ENCODE data around the gene COLEC11. TPM values are rescaled to one million over a fixed set of nuclear protein-coding genes. Genes with fewer than 3 reads are reported as not detected.

COLEC11 gene
- total and polyA plus RNA-seq, 9 of the 15 experiments (the other 6 are each of a cell fraction or from before 2014, with no cell fraction given) = 0.32 to 4.3 (median 1.8) TPM

- no TSS peak for BruUV-seq (replicated peaks)
- Histone ChIP-seq H3K27me3 (ENCODE audit: control insufficient read depth in 2 of 2, insufficient read depth in 2 of 2, low read length in 2 of 2) (peaks cover 63 to 89% of the 10 kb centered on the region in 2 experiments), H3K9ac (ENCODE audit: insufficient read depth in 1 of 2, low read depth in 2 of 2, low read length in 2 of 2) (no peak overlapping the region), H3K27ac (ENCODE audit: extremely low read depth, low read depth, low read length) (no peak overlapping the region), H3K36me3 (ENCODE audit: control insufficient read depth, insufficient read depth, low read length) (no peaks in the 10 kb centered on the region), H3K4me1 (replicated peaks in 1 of 2; ENCODE audit: control insufficient read depth in 2 of 2, insufficient read depth in 2 of 2, low read length in 2 of 2) (peaks cover 0 to 17% of the 10 kb centered on the region in 2 experiments; a peak in 2 of 5 replicates), H3K9me3 (replicated peaks; ENCODE audit: control insufficient read depth, insufficient read depth, low read depth, low read length) (0 out of 2 replicates have a peak, but pooled peaks cover 2% of the 10 kb centered on the region), H2AFZ (ENCODE audit: low read depth, low read length) (no peak overlapping the region), H3K4me3 (no peak overlapping the region), H4K20me1 (replicated peaks; ENCODE audit: control insufficient read depth, insufficient read depth, low read length) (peaks cover 12% of the 10 kb centered on the region; the same call in 1 of the 2 replicates), H3K79me2 (ENCODE audit: control insufficient read depth, insufficient read depth, low read length) (no peaks in the 10 kb centered on the region), H3K4me2 (ENCODE audit: insufficient read depth, low read length) (no peak overlapping the region), H3K9me1 (ENCODE audit: control insufficient read depth, insufficient read depth, low read length) (no peaks in the 10 kb centered on the region)
- WGBS (ENCODE audit: insufficient coverage, low coverage, missing lambda C conversion rate) = under 1% methylated on average over 13 of the region's 13 CpGs
- ChIA-PET CTCF (ENCODE audit: low intra/inter-chr PET ratio) (no interaction called here), POLR2A (interaction anchor here (0.6 kb wide), 1 partner anchor 147 kb away, joined by 3 read pairs; no protein-coding TSS in a partner anchor)
- ATAC-seq = no peak
- TF ChIP-seq EP300 (IDR thresholded peaks at IDR 0.05; ENCODE audit: low read length) = no peak
- no peak for TF ChIP-seq CBX5 (IDR thresholded peaks at IDR 0.05; ENCODE audit: borderline replicate concordance, low read depth)
- TF ChIP-seq KDM2B (CRISPR knock-in tag; IDR thresholded peaks at IDR 0.05) = no peak
- TF ChIP-seq GATA2 (CRISPR knock-in tag; IDR thresholded peaks at IDR 0.05) = no peak
- no peak for TF ChIP-seq ZBTB34 (CRISPR knock-in tag; IDR thresholded peaks at IDR 0.05)
- no peak for TF ChIP-seq DMBX1 (CRISPR knock-in tag; IDR thresholded peaks at IDR 0.05; ENCODE audit: borderline replicate concordance)
- no peak for TF ChIP-seq FOXP1 (CRISPR knock-in tag; IDR thresholded peaks at IDR 0.05)
- TF ChIP-seq FOXJ3 (CRISPR knock-in tag; IDR thresholded peaks at IDR 0.05) = no peak
- TF ChIP-seq TCF7 (IDR thresholded peaks at IDR 0.05; ENCODE audit: borderline replicate concordance) = no peak
- no peak for TF ChIP-seq ZNF696 (CRISPR knock-in tag; conservative IDR thresholded peaks at IDR 0.05)
- FAIRE-seq = no peak
- in situ Hi-C loops (cut with MboI) = no loop called here
- intact Hi-C loops (cut with micrococcal nuclease) = no loop called here
- no peak for DNase-seq (ENCODE audit: extremely low read depth in 1 of 4, low spot score in 3 of 4)
These were observed 41.8 kb downstream of the COLEC11 start for GRCh38 chr2:3636586-3637310.
